Fibroblast of the aortic adventitia (primary cell): ENCODE measurements around the gene GPC5. TPM values are rescaled to one million over a fixed set of nuclear protein-coding genes. Genes with fewer than 3 reads are reported as not detected.

Experiments used
- DNase-seq: peaks from one replicate; pipeline ENCODE4 v3.0.0-alpha.2; 2010; ENCODE audit warnings: low read depth
- H3K4me3 ChIP-seq: 2 replicates; pipeline ENCODE4 v1.5.1; 2011; ENCODE audit warnings: low read depth, mild to moderate bottlenecking, control low read depth, low read length, moderate library complexity
- total RNA-seq: library from RNA; depleted of rRNA; stranded (reverse); fragments of >200 nt; gene quantifications from 2 replicates; pipeline ENCODE4 v1.2.3, GENCODE V29; 2012; ENCODE audit warnings: low replicate concordance
- TF ChIP-seq, protein P1 (sequence below): IDR thresholded peaks from 2 replicates; pipeline ENCODE4 v1.5.1; 2011; ENCODE audit warnings: mild to moderate bottlenecking, low read length, control low read depth, inconsistent platforms; ENCODE audit not compliant: insufficient read depth

The GPC5 gene
- total RNA-seq, 1 donor = 0.18 TPM

DNA sequence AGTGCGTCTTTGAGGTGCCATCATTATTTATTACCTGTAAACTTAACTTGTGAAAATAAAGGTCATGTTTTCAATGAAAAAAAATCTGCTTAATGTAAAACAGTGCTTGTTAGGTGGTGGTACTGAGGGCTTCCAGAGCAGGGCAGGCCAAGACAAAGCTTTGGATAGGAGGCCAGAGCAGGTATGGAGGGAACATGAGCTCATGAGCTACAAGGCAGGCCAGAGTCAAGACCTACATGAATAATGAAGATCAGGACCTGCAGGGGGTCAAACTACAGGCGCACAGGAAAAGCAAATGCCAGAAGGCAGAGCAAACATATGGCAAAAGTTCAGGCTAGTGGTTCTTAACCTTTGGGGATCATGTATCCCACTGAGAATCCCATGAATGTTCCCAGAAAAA lies 343.5 kb downstream of the GPC5 start:
- no peak for DNase-seq
- no peak overlapping the region for H3K4me3 ChIP-seq
- TF ChIP-seq, protein P1, sequence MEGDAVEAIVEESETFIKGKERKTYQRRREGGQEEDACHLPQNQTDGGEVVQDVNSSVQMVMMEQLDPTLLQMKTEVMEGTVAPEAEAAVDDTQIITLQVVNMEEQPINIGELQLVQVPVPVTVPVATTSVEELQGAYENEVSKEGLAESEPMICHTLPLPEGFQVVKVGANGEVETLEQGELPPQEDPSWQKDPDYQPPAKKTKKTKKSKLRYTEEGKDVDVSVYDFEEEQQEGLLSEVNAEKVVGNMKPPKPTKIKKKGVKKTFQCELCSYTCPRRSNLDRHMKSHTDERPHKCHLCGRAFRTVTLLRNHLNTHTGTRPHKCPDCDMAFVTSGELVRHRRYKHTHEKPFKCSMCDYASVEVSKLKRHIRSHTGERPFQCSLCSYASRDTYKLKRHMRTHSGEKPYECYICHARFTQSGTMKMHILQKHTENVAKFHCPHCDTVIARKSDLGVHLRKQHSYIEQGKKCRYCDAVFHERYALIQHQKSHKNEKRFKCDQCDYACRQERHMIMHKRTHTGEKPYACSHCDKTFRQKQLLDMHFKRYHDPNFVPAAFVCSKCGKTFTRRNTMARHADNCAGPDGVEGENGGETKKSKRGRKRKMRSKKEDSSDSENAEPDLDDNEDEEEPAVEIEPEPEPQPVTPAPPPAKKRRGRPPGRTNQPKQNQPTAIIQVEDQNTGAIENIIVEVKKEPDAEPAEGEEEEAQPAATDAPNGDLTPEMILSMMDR = no peak

DNA sequence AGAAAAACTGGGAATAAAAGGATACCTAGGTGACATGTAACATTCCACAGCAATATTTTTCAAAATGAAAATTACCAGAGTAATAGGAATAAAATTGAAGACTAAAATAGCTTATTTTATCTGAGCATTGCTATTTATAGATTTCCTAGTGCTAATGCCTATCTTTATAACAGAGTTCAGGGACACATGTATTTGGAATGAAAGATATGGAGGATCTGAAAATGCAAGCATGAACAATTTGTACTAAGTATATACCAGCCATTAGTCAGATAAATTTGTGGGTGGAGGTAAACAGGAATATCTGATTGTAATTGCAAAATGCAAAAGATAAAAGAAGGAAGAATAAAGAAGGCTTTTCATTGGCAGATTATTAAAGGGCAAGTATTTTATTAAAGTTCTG lies 345.9 kb downstream of the GPC5 start:
- TF ChIP-seq, protein P1 = no peak
- DNase-seq = no peak
- H3K4me3 ChIP-seq = no peak overlapping the region

GRCh38 chr13:91745967-91746366 lies 347.5 kb downstream of the GPC5 start:
- no peak overlapping the region for H3K4me3 ChIP-seq
- TF ChIP-seq, protein P1 = no peak
- no peak for DNase-seq

DNA sequence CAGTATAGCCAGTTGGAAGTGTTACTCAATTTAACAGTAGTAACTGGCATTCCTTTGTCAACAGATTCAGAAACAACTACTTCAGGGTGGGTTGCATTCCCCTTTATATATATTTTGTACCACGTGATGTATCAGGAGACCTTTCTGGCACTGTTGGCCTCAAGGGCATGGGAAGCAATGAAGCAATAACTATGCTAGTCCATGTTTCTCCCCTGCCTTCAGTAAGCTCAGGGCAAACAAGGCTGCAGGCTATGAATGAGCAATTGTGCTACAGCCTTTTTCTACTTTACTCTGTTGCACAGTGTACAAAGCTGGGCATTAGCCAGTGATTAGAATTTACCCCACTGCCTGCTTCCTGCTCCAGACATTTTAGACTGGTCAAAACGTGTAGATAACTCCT lies 348.8 kb downstream of the GPC5 start:
- no peak for DNase-seq
- H3K4me3 ChIP-seq = no peak overlapping the region
- TF ChIP-seq, protein P1 = no peak

DNA sequence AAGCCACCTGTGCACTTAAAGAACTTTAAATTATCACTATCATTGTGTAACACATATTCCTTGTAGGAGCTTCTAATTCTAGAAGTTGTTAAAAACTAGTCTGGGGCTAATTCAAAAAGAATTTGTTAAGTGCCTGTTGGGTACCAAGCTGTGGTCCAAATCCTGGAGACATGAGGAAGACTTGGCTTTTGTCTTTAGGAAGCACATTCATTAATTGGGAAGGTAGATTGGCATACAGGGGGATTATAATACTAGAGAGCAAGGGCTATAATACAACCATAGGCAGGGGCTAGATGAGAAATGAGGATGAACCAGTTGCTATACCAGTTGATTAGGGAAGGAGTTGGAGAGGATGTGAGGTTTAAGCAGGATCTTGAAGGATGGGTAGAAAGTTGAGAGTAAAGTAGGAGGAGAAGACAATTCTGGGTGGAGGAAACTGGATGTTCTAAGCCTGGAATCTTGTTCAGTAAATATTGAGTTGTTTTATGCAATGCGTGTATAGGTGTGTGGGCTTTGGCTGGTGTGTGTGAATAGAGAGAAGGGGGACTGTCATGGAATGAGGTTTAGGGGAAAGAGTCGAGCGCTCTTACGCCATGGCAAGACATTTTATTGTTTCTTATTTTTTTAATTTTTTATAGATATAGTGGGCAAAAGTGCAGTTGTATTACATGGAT lies 350.1 kb downstream of the GPC5 start:
- H3K4me3 ChIP-seq = no peak overlapping the region
- TF ChIP-seq, protein P1 = no peak
- no peak for DNase-seq

DNA sequence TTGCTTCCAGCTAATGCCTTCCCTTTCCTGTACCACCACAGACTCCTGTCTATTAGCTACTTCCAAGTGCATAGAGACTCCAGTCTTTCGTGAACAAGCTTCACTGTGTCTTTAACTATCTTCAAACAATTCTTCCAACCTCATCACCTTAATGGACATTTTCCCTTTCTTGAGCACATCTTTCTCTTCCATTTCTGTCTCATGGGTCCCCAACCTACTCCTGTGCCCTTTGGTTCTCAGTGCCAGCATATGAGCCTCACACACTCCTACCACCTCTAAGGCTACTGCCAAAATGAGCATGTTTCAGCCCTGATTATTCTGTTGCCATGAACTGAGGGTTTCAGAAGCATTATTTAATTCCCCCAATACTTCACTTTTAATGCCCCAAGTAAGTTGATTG lies 360.3 kb downstream of the GPC5 start:
- no peak for DNase-seq
- TF ChIP-seq, protein P1 = no peak
- H3K4me3 ChIP-seq = no peak overlapping the region

- no peak overlapping the region for H3K4me3 ChIP-seq
- no peak for DNase-seq
- TF ChIP-seq, protein P1 = no peak
These were observed 364.5 kb downstream of the GPC5 start for GRCh38 chr13:91762957-91763356.
